ENCODE measurements around the gene WWOX. TPM values are rescaled to one million over a fixed set of nuclear protein-coding genes. Genes with fewer than 3 reads are reported as not detected.

WWOX gene
- total and polyA plus RNA-seq, 10 donors = 5.9 to 90.3 (median 26.4) TPM

GRCh38 chr16:78967948-78968347, 868.5 kb downstream of the WWOX start:
- peaks cover 0 to 5% (median under 1%) of the 10 kb centered on the region in 6 donors for H3K4me1 ChIP-seq
- intact Hi-C loops (cut with DNase I; ENCODE audit: low total_unique reads) = no loop called here
- no peak overlapping the region for H3K4me3 ChIP-seq
- H3K9me3 ChIP-seq = peaks cover 0 to 17% (median 6%) of the 10 kb centered on the region in 8 donors
- no peak for TF ChIP-seq CTCF (IDR thresholded peaks at IDR 0.05 in 8 of 11, conservative IDR thresholded peaks at IDR 0.05 in 3 of 11)
- TF ChIP-seq POLR2A (IDR thresholded peaks at IDR 0.05) = no peak
- no peak for TF ChIP-seq POLR2AphosphoS5 (IDR thresholded peaks at IDR 0.05)
- no peak for DNase-seq
- no peaks in the 10 kb centered on the region for H3K27me3 ChIP-seq (replicated peaks in 1 of 7)
- H3K36me3 ChIP-seq = no peaks in the 10 kb centered on the region
- H3K27ac ChIP-seq = no peak overlapping the region
- 67 to 86% (median 81%) methylated on average over 20 of the region's 20 CpGs for WGBS, 5 donors

- Histone ChIP-seq H3K27ac (no peak overlapping the region), H3K27me3 (replicated peaks in 1 of 7) (no peaks in the 10 kb centered on the region), H3K9me3 (peaks cover 0 to 4% (median 0%) of the 10 kb centered on the region in 8 donors), H3K36me3 (no peaks in the 10 kb centered on the region), H3K4me3 (no peak overlapping the region), H3K4me1 (no peaks in the 10 kb centered on the region)
- no peak for DNase-seq
- intact Hi-C loops (cut with DNase I; ENCODE audit: low total_unique reads) = no loop called here
- 50 to 64% (median 55%) methylated on average over 3 of the region's 3 CpGs for WGBS, 5 donors
- TF ChIP-seq CTCF (IDR thresholded peaks at IDR 0.05 in 8 of 11, conservative IDR thresholded peaks at IDR 0.05 in 3 of 11) (no peak), POLR2A (IDR thresholded peaks at IDR 0.05) (no peak), POLR2AphosphoS5 (IDR thresholded peaks at IDR 0.05) (no peak)
These were observed 870.3 kb downstream of the WWOX start for GRCh38 chr16:78969721-78970120.

- WGBS, 5 donors = 78 to 96% (median 87%) methylated on average over 2 of the region's 2 CpGs
- TF ChIP-seq CTCF (IDR thresholded peaks at IDR 0.05 in 8 of 11, conservative IDR thresholded peaks at IDR 0.05 in 3 of 11) = no peak
- no peak for TF ChIP-seq POLR2AphosphoS5 (IDR thresholded peaks at IDR 0.05)
- no peak for TF ChIP-seq POLR2A (IDR thresholded peaks at IDR 0.05)
- DNase-seq = no peak
- Histone ChIP-seq H3K4me3 (no peak overlapping the region), H3K4me1 (no peaks in the 10 kb centered on the region), H3K36me3 (no peaks in the 10 kb centered on the region), H3K27ac (no peak overlapping the region), H3K27me3 (replicated peaks in 1 of 7) (no peaks in the 10 kb centered on the region), H3K9me3 (no peaks in the 10 kb centered on the region)
- intact Hi-C loops (cut with DNase I; ENCODE audit: low total_unique reads) = no loop called here
These were observed 871.2 kb downstream of the WWOX start for GRCh38 chr16:78970650-78971049.

GRCh38 chr16:78972006-78972405, 872.6 kb downstream of the WWOX start:
- Histone ChIP-seq H3K9me3 (no peaks in the 10 kb centered on the region), H3K4me1 (no peaks in the 10 kb centered on the region), H3K27ac (no peak overlapping the region), H3K27me3 (replicated peaks in 1 of 7) (no peaks in the 10 kb centered on the region), H3K36me3 (no peaks in the 10 kb centered on the region), H3K4me3 (no peak overlapping the region)
- TF ChIP-seq POLR2AphosphoS5 (IDR thresholded peaks at IDR 0.05) = no peak
- TF ChIP-seq POLR2A (IDR thresholded peaks at IDR 0.05) = no peak
- no peak for TF ChIP-seq CTCF (IDR thresholded peaks at IDR 0.05 in 8 of 11, conservative IDR thresholded peaks at IDR 0.05 in 3 of 11)
- intact Hi-C loops (cut with DNase I; ENCODE audit: low total_unique reads) = no loop called here
- 77 to 90% (median 88%) methylated on average over 10 of the region's 10 CpGs for WGBS, 5 donors
- no peak for DNase-seq
